ENCODE results near the gene APOM.
A peak's percentile ranks its signal among the peaks of the same experiment; 100 is the strongest.

Gene APOM

DNA sequence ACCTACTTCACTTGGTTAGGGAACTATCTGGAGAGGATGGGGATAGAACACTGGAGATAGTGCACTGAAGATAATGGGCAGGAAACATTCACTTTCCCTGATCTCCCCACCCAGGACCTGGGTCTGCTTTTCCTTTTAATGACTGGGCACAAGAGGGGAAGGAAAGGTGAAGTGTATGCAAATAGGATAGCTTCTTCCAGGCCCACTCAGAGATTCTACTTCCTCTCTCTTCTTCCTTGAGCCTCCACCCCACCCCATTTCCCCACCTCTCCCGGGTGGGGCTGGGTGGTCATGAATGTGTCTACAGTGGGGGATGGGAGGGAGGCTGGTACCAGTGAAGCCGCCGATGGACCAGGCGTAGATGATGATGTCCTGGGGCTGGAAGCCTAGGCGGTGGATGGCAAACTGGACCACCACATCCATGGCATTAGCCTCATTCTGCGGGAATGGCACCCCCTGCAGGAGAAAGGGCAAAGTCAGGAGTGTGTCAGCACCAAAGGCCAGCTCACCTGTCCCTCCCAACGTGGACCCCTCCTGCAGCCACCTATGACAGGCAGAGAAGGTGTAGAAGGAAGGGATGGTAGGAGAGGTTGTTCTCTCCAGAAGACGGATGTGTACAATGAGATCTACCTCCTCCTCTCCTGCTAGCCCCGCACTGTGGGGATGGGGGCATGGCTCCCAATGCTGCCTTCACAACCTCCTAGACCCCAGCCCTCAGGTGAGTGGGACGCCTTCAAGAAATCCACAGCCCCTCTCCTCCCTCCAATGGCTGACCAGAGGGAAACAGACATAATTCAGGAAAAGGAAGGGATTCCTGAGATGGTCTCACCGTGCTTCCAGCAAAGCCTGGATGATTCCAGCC lies 33.8 kb downstream of the APOM start:
- TF ChIP-seq POLR2A (IDR thresholded peaks at IDR 0.05; ENCODE audit: low read depth, low read length): no peak
- FAIRE-seq: no peak
- DNase-seq (ENCODE audit: insufficient read length, low spot score): no peak

GRCh38 chr6:31690231-31691077 lies 34.8 kb downstream of the APOM start:
- FAIRE-seq (no peak), DNase-seq (ENCODE audit: insufficient read length, low spot score) (no peak)
- TF ChIP-seq POLR2A (IDR thresholded peaks at IDR 0.05; ENCODE audit: low read depth, low read length): no peak

DNA sequence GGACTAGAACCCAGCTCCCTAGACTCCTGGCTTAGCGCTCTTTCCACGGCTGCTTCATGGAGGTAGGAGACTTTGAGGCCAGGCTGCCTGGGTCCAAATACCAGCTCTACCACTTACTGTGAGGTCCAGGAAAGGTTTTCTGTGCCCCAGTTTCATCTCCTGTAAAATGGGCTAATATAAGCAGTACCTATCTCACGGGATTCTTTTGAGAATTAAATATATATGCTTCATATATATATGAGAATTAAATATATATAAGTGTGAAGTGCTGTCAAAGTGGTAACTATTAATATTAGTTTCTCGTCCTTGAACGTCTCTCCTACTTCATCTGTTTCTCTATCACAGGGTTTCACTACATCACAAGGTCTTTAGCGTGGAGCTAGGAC lies 35.4 kb downstream of the APOM start:
- no peak for FAIRE-seq
- no peak for TF ChIP-seq POLR2A (IDR thresholded peaks at IDR 0.05; ENCODE audit: low read depth, low read length)
- DNase-seq (ENCODE audit: insufficient read length, low spot score): no peak

GRCh38 chr6:31691564-31692108 lies 35.9 kb downstream of the APOM start:
- no peak for DNase-seq (ENCODE audit: insufficient read length, low spot score)
- no peak for TF ChIP-seq POLR2A (IDR thresholded peaks at IDR 0.05; ENCODE audit: low read depth, low read length)
- FAIRE-seq: no peak

GRCh38 chr6:31692353-31692752 lies 36.7 kb downstream of the APOM start:
- TF ChIP-seq POLR2A (IDR thresholded peaks at IDR 0.05; ENCODE audit: low read depth, low read length): no peak
- FAIRE-seq (no peak), DNase-seq (ENCODE audit: insufficient read length, low spot score) (no peak)

DNA sequence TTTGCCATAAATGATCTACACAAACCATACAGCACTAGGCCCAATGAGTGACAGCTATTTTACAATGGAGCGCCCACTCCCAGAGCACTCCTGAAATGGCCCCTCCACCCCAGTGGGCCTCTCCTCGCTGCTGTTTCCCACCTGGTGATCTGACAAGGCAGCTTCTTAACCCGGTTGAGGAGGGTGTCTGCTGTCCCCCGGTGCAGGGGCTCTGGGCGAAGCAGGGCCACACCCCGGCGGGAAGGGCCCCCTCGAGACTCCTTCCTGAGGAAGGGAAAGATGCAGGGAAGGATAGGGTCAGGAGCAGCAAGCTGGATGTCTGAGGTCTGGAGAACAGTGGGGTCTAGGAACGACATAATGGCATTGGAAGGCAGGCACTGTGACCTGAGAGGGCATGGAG lies 37.2 kb downstream of the APOM start:
- no peak for DNase-seq (ENCODE audit: insufficient read length, low spot score)
- no peak for FAIRE-seq
- no peak for TF ChIP-seq POLR2A (IDR thresholded peaks at IDR 0.05; ENCODE audit: low read depth, low read length)

DNA sequence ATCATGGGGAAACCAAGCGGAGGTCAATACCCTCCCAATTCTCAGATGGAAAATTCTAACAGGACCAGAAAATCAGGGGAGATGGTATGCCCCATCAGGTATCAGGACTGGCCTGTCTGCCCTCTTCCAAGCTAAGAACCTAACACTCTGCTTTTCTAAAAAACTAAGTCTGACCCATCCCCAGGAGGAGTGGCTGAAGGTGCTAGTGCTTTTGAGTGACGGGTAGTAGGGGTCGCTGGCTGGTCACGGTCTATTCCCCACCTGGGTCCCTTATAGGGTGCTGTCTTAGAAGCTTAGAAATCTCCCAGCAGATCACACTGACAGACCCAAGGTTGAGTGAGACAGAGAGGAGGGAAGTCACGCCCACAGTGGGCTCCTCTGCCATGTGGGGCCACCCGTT lies 37.8 kb downstream of the APOM start:
- DNase-seq (ENCODE audit: insufficient read length, low spot score) (no peak), FAIRE-seq (no peak)
- no peak for TF ChIP-seq POLR2A (IDR thresholded peaks at IDR 0.05; ENCODE audit: low read depth, low read length)

- no peak for DNase-seq (ENCODE audit: insufficient read length, low spot score)
- FAIRE-seq: no peak
- no peak for TF ChIP-seq POLR2A (IDR thresholded peaks at IDR 0.05; ENCODE audit: low read depth, low read length)
Measured at GRCh38 chr6:31697555-31697954, 41.9 kb downstream of the APOM start.

GRCh38 chr6:31700740-31701401 lies 45.2 kb downstream of the APOM start:
- TF ChIP-seq POLR2A (IDR thresholded peaks at IDR 0.05; ENCODE audit: low read depth, low read length): no peak
- DNase-seq (ENCODE audit: insufficient read length, low spot score): no peak
- FAIRE-seq: no peak

DNA sequence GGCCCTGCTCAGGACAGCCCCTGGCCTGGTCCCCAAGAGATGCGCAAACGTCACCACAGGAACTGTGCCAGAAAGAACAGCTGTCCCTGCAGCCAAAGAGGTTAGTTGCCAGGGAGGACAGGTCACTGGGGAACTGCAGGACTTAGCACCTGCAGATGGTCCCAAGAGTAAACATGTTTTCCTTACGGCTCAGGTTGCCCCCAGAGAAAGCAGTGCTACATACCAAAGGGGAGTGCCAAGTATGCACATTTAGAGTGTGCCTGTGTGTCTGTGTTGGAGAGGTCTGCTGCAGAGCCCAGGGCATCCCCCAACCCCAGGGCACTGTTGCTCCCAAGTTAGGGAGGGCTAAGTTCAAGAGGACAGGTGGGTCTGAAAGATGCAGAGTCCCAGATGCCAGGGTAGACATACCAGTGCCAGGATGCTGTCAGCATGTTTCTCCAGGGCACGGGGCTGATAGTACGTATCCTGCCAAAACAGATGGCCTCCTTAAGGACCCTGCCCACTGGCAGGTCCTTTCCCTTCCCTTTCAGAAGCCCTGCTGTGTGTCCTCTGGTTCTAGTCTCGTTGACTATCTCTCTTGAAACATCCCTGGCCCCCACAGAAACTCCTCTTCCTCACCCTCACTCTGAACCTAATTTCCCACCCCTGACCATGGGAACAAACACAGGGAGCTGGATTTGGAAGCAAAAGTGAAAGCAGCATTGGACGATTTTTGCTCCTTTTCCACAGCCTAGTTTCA lies 46.1 kb downstream of the APOM start:
- FAIRE-seq: no peak
- TF ChIP-seq POLR2A (IDR thresholded peaks at IDR 0.05; ENCODE audit: low read depth, low read length): no peak
- DNase-seq (ENCODE audit: insufficient read length, low spot score): no peak

DNA sequence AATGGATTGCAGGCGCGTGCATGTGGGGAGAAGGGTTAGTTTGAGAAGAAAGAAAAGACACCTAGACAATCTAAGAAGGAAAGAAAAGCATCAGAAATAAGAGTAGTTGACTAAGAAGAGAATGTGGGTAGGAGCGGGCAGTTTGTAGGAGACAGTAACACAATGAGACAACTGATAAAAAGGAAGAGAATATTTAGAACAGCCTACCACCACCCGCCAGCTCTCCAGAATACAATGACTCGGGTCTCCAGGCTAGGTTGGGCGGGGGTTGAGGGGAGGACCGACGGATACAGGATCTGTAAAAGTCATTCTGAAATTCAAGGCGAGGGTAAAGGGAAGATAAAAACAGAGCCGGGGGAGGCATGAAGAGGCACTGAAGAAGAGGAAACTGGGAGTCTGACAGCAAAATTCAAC lies 46.7 kb downstream of the APOM start:
- TF ChIP-seq POLR2A (IDR thresholded peaks at IDR 0.05; ENCODE audit: low read depth, low read length): no peak
- DNase-seq (ENCODE audit: insufficient read length, low spot score) (no peak), FAIRE-seq (no peak)

DNA sequence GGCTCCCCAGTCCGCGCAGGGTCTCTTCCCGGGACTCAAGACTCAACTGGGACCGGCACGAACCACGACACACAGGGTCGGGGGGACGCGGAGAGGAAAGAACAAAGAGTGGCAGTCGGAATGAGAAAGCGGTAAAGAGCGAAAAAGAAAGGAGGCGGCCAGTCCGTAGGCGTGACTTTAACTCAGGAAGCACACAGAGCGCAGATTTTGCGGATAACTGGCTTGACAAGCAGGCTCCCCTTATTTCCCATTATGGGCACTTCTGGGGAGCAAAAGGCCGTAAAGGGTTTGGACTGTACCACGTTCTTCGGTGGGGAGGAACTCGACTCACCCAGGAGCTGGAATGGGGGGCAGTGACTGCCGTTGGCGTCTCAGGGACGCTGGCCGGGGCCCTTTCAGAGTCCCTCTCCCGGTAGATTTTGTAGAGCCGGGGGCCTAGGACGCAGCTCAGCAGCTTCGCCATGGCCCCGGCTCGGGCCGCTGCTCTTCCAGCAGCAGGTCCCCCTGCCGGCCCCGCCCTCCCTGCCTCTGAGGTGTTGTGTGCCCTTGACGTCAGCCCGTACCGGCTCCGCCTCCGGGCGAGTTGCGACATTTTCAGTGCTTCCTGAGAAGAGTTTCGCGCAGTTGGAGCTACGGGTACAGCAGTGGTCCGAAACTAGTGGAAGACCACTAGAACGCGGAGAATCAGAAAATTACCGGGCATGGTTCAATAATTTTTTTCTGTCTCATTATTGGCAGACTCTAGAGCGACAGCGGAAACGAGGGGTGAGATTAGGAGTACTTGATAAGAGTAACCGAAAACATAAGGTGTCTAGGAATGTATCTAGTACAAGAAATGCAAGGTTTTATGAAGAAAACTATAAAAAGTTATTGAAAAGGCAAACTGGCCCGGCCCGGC lies 47.4 kb downstream of the APOM start, which contains the start of gene ABHD16A:
Gene ABHD16A, minus strand, starts transcription at position 506 of the 898 bp plus-strand sequence. Its CDS starts 43 bp downstream, at position 463.
- DNase-seq (ENCODE audit: insufficient read length, low spot score) (peak; percentile 96), FAIRE-seq (peak; percentile 11)
- peak; percentile 83 for TF ChIP-seq POLR2A (IDR thresholded peaks at IDR 0.05; ENCODE audit: low read depth, low read length)

Measured in H54 (cell line).